Measurements from ENCODE around the gene RTL10.

Gene RTL10

GRCh38 chr22:19821523-19822300 is 33.0 kb downstream of the RTL10 start:
- no peak for DNase-seq

- no peak for DNase-seq
These were observed 33.7 kb downstream of the RTL10 start for GRCh38 chr22:19820880-19821522.

GRCh38 chr22:19819911-19820879 is 34.5 kb downstream of the RTL10 start:
- DNase-seq = no peak

GRCh38 chr22:19819208-19819910 is 35.3 kb downstream of the RTL10 start:
- no peak for DNase-seq

- no peak for DNase-seq
These were observed 36.1 kb downstream of the RTL10 start for GRCh38 chr22:19818324-19819207.

GRCh38 chr22:19816372-19817119 is 38.1 kb downstream of the RTL10 start:
- DNase-seq = no peak

GRCh38 chr22:19815823-19816290 is 38.8 kb downstream of the RTL10 start:
- DNase-seq = no peak

- no peak for DNase-seq
These were observed 39.4 kb downstream of the RTL10 start for GRCh38 chr22:19815093-19815822.

GRCh38 chr22:19814428-19814827 is 40.2 kb downstream of the RTL10 start:
- no peak for DNase-seq

GRCh38 chr22:19812910-19813309 is 41.8 kb downstream of the RTL10 start:
- DNase-seq = no peak

GRCh38 chr22:19811811-19812771 is 42.6 kb downstream of the RTL10 start:
- no peak for DNase-seq

- no peak for DNase-seq
These were observed 43.5 kb downstream of the RTL10 start for GRCh38 chr22:19811211-19811621.

- DNase-seq = no peak
These were observed 44.1 kb downstream of the RTL10 start for GRCh38 chr22:19810381-19811201.

- DNase-seq = no peak
These were observed 44.9 kb downstream of the RTL10 start for GRCh38 chr22:19809741-19810140.

- DNase-seq = no peak
These were observed 45.7 kb downstream of the RTL10 start for GRCh38 chr22:19808873-19809478.

GRCh38 chr22:19807914-19808872 is 46.5 kb downstream of the RTL10 start:
- no peak for DNase-seq

All from MV-4-11 (cell line).